Right lobe of liver (tissue), 4 donors: ENCODE results near the gene INSIG2.

Source experiments
- CTCF ChIP-seq, 4 donors: fragments of 200-600 bp in 3 of 4; fragments of 450-650 bp in 1 of 4; IDR thresholded peaks; one replicate each; pipeline versions ENCODE4 v1.5.1 to v1.8.0; 2016 to 2022; ENCODE audit warnings: antibody characterized with exemption in 4 of 4, mild to moderate bottlenecking in 2 of 4
- POLR2A ChIP-seq: fragments of 450-650 bp; IDR thresholded peaks from one replicate; pipeline ENCODE4 v1.6.1; 2017; ENCODE audit warnings: antibody characterized with exemption, mild to moderate bottlenecking
- donor health status: DM: no; HTN: no; CAD: no.
- donor health status: DM: no; HTN: no; CAD: no.
- donor health status: DM: no; HTN: yes; CAD: no.

- TF ChIP-seq CTCF (IDR thresholded peaks at IDR 0.05) (no peak), POLR2A (no peak)
These were observed 31.6 kb downstream of the INSIG2 start for GRCh38 chr2:118119761-118120400.
